HG03558 (cell line): ENCODE results near the gene NEU1.
"Not testable (repeated sequence)": the region's sequence is repeated elsewhere in the genome, so short reads cannot be mapped to it uniquely, and the experiment has no call there.

Experiments used
- ATAC-seq: cut with Tn5 transposase; IDR thresholded peaks from one replicate; pipeline ENCODE4 v1.9.1; 2021; ENCODE audit warnings: moderate number of reproducible peaks; ENCODE audit not compliant: unreplicated experiment; ENCODE audit errors: extremely low read depth

Gene NEU1

GRCh38 chr6:31862344-31863235 is at the start of gene NEU1:
Gene NEU1, minus strand, starts transcription at chr6:31862821. Its CDS starts 45 bp downstream, at chr6:31862776.
- ATAC-seq = peak; percentile 77

- ATAC-seq = no peak
Measured at GRCh38 chr6:31911826-31912585, 49.4 kb upstream of the NEU1 start.

- ATAC-seq = not testable (repeated sequence)
Measured at GRCh38 chr6:31909298-31909697, 46.7 kb upstream of the NEU1 start.

- ATAC-seq = no peak
Measured at GRCh38 chr6:31908791-31909190, 46.2 kb upstream of the NEU1 start.

GRCh38 chr6:31908255-31908654 is 45.6 kb upstream of the NEU1 start:
- not testable (repeated sequence) for ATAC-seq

GRCh38 chr6:31907158-31907813 is 44.7 kb upstream of the NEU1 start:
- ATAC-seq = no peak

- ATAC-seq = not testable (repeated sequence)
Measured at GRCh38 chr6:31906727-31907126, 44.1 kb upstream of the NEU1 start.

GRCh38 chr6:31906122-31906521 is 43.5 kb upstream of the NEU1 start:
- no peak for ATAC-seq

GRCh38 chr6:31905041-31905440 is 42.4 kb upstream of the NEU1 start:
- no peak for ATAC-seq

GRCh38 chr6:31903957-31904356 is 41.3 kb upstream of the NEU1 start:
- ATAC-seq = no peak

GRCh38 chr6:31901953-31902643 is 39.5 kb upstream of the NEU1 start, which contains the start of gene ZBTB12:
Gene ZBTB12, minus strand, starts transcription at chr6:31902086. Its CDS starts 781 bp downstream, at chr6:31901305.
- no peak for ATAC-seq

GRCh38 chr6:31901415-31901952 is 38.9 kb upstream of the NEU1 start:
- ATAC-seq = no peak

- no peak for ATAC-seq
Measured at GRCh38 chr6:31900917-31901414, 38.3 kb upstream of the NEU1 start.

- no peak for ATAC-seq
Measured at GRCh38 chr6:31899882-31900722, 37.5 kb upstream of the NEU1 start.

GRCh38 chr6:31899215-31899614 is 36.6 kb upstream of the NEU1 start:
- ATAC-seq = no peak

- ATAC-seq = no peak
Measured at GRCh38 chr6:31898383-31899011, 35.9 kb upstream of the NEU1 start.

GRCh38 chr6:31897612-31898382 is 35.2 kb upstream of the NEU1 start, which contains the start of gene EHMT2:
Gene EHMT2, minus strand, starts transcription at chr6:31897698. Its CDS starts 21 bp downstream, at chr6:31897677.
- ATAC-seq = no peak
